GM23248 (cell line): Measurements from ENCODE around the gene GSG1L.

Experiments
- EZH2 ChIP-seq: fragments of 200-600 bp; sonication (generic); IDR thresholded peaks from 2 replicates; pipeline ENCODE4 v1.6.1; 2018; ENCODE audit warnings: antibody characterized with exemption, mild to moderate bottlenecking; ENCODE audit not compliant: insufficient read depth, poor library complexity, severe bottlenecking
- EZH2phosphoT487 ChIP-seq: fragments of 200-600 bp; sonication (generic); IDR thresholded peaks from 2 replicates; pipeline ENCODE4 v1.6.1; 2018; ENCODE audit warnings: antibody characterized with exemption, moderate library complexity, mild to moderate bottlenecking, low read depth; ENCODE audit not compliant: insufficient read depth

GRCh38 chr16:27869411-27869810 lies 194.1 kb downstream of the GSG1L start:
- TF ChIP-seq EZH2 (no peak), EZH2phosphoT487 (no peak)
